DND-41 (cell line): ENCODE results near the gene RAPGEF2.

Source experiments
- EZH2 ChIP-seq: IDR thresholded peaks from 3 replicates; pipeline ENCODE4 v1.6.1; 2012; ENCODE audit warnings: borderline replicate concordance, low read depth, mild to moderate bottlenecking, moderate library complexity, low read length, inconsistent platforms; ENCODE audit not compliant: severe bottlenecking
- TF ChIP-seq, protein P1 (sequence below): IDR thresholded peaks from 2 replicates; pipeline ENCODE4 v1.5.1; 2012; ENCODE audit warnings: borderline replicate concordance, low read length, moderate library complexity, mild to moderate bottlenecking; ENCODE audit not compliant: poor library complexity, severe bottlenecking; ENCODE audit errors: extremely low read depth

DNA sequence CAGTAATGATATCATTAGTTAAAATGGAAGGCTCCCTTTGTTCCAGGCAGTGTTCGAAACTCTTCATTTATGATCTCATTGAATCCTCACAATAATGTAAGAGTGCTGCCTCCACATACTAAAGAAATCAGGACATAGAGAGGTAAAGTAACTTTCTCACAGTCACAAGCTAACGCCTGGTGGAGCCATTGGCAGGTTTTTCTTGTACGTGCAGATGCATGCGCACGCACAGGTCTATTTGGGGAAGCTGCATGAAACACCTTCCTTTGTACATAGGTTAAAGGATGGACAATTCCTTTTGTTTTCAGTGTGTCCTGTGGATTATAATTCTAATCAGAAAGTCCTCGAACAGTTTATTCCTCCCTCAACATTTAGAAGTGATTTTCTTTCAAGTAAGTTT, 176.2 kb downstream of the RAPGEF2 start:
- TF ChIP-seq, protein P1, sequence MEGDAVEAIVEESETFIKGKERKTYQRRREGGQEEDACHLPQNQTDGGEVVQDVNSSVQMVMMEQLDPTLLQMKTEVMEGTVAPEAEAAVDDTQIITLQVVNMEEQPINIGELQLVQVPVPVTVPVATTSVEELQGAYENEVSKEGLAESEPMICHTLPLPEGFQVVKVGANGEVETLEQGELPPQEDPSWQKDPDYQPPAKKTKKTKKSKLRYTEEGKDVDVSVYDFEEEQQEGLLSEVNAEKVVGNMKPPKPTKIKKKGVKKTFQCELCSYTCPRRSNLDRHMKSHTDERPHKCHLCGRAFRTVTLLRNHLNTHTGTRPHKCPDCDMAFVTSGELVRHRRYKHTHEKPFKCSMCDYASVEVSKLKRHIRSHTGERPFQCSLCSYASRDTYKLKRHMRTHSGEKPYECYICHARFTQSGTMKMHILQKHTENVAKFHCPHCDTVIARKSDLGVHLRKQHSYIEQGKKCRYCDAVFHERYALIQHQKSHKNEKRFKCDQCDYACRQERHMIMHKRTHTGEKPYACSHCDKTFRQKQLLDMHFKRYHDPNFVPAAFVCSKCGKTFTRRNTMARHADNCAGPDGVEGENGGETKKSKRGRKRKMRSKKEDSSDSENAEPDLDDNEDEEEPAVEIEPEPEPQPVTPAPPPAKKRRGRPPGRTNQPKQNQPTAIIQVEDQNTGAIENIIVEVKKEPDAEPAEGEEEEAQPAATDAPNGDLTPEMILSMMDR, result no peak
- no peak for TF ChIP-seq EZH2
